Urothelium cell line (cell line): ENCODE measurements around the gene LDLRAD3.
"Not testable (repeated sequence)": the region's sequence is repeated elsewhere in the genome, so short reads cannot be mapped to it uniquely, and the experiment has no call there.

Experiments
- DNase-seq: peaks from one replicate; pipeline ENCODE4 v3.0.0; 2011; ENCODE audit warnings: low spot score, mixed read lengths
- FAIRE-seq: peaks from 2 replicates; lab custom pipeline; 2011; peaks lifted over from hg19 to GRCh38; lab: Jason Lieb, UNC

The LDLRAD3 gene

DNA sequence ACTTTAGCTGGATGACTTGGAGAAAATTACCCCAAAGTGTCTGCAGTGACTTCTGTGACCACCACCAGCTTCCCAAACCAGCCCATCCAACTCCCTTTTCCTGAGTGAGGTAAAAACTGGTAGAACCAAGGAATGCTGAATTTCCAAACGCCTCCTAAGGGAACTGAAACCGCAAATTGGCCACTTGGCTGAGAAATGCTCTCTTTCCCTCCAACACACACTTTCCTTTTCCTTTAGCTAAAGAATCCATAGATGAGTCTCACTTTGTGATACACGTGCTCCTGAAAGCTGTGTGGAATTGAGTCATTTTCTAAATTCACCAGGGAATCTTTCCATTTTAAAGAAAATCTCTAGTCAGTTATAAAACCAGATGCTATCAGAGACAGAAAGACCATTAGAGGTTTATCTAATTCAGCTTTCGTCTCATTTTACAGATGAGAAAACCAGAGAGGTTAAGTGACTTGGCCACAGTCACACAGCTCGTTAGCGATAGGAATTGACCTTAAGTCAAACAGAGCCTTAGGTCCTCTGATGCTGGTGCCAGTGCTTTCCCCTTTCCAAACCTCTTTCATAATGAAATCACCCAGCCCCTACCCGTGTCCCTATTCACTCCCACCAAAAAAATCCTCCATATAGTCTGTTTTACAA lies 208.2 kb downstream of the LDLRAD3 start:
- FAIRE-seq (no peak), DNase-seq (no peak)

DNA sequence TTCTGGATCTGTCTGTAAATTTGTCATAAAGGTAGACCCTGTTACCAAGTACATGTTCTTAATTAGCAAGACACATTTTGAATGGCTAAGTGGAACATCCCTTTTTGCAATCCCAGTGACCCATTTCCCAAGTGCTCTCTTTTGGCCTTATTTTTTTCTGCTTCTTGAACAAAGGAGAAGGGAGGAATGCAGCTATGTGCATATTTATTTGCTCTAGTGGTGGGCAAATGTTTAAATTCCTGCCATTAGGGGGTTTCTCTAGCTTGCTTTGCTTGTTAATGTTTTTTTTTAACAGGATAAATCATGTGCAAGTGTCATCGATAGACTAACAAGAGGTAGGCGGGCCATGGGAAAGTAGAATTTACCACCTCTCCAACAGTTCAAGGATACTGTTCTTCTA lies 209.7 kb downstream of the LDLRAD3 start:
- FAIRE-seq (no peak), DNase-seq (no peak)

DNA sequence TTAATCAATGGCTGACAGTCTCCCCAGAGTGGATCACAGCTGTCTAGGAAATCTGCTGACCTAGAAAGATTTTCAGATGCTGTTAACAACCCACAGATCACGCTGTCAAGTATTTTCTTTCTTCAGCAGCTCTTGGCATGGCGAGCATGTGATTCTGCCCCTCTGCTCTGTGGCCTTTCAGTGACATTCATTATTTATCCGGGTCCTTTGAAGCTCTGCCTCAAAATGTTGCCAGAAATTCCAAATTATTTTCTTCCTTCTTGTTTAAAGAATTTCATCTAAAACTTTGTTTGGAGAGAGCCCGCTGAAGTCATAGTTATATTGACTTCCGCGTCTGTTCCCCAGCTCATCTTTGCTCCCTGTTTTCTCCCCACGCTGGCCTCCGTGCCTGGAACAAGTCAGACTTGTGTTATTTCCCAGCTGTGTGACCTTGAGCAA lies 211.3 kb downstream of the LDLRAD3 start:
- DNase-seq, result no peak
- FAIRE-seq, result no peak

DNA sequence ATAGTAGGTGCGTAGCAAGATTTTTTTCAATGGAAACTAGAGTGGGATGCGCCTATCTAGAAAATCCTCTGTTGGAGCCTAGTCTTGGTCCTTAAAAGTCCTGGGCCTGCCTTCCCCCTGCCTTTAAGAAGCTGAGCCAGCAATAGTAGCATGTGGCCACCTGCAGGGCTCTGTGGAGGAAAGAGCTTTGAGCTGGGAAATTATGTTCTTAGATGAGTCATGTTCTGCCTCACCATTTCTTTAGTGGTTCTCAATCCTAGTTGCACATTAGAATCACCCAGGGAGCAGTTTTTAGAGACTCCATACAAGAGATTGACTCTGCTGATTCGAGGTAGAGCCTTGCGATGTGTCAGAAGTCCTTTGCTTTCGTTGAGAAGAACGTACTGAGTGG lies 211.9 kb downstream of the LDLRAD3 start:
- DNase-seq (no peak), FAIRE-seq (no peak)

DNA sequence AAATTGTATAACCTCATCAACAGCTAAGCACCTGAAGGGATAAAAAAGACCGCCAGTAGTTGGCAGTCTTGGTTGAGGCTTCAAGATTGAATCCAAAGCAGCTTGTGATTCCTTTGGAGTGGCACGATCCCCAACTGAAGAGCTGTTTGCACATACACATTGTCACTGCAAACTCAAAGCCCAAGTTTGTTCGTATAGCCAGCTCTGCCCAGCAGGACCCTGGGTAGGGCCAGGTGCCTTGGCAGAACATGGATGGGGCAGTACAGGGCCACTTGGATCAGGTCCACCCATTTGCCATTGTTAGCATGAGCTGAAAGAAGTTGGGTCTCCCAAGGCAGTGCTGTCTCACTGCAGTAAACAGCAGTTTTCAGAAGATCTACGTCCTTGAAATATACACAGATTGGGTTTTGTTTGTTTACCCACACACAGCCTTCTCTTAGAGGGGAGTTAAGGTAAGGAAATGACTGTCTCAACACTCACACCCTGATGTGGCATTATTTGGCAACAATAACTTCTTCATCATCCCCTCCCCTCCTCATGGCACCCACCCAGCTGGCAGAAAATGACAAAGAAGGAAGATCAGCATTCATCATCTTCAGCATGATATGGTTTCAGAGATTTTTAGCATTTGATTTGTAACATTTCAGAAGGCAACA lies 212.4 kb downstream of the LDLRAD3 start:
- FAIRE-seq (no peak), DNase-seq (no peak)

DNA sequence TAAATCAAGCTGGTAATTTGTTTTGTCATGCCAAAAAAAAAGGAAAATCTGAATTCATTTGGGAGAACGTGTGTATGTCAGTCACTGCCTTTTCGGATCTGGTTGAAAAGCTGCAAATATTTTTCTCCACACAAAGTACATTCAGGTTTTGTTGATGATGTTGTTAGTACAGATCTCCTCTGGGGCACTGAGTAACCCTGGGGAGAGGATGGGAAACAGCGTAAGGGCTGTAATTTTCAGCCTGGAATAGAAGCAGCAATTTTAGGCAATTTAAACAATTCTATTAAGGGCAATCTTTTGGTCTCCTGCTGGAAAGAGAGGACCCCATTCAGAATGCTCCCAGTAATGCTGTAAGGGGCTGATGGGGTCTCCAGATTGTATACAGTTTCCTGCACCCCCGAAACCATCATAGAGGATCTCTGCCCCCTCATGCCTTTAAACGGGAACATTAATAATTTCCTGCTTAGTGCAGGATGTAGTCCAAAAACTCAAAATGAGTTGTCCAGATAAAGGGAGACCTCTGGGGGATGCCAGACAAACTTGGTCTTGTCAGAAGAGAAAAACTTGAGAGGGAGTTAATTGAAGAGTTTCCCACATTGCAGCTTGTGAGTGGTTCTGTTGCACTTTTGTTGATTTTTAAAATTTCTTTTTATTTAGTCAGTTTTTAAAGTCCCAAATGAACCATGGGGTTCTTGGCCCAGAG lies 213.1 kb downstream of the LDLRAD3 start:
- no peak for DNase-seq
- no peak for FAIRE-seq

DNA sequence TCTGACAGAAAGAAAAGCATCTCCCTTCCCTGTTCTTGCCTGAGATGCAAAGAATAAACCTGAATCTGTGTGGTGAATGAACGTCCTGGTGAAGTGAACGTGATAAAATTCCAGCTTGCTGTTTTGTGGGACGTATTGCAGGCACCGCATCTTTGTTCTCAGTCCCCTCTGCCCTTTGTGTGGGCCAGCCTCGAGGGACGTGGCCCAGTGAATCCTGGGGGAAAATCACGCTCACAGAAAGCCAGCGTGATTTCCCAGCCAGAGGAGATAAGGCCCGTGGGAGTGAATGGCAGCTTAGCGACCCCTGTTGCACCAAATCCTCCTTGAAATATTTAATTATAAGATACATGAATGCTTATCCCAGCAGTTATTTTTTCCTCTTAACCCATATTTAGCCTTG lies 216.2 kb downstream of the LDLRAD3 start:
- no peak for FAIRE-seq

DNA sequence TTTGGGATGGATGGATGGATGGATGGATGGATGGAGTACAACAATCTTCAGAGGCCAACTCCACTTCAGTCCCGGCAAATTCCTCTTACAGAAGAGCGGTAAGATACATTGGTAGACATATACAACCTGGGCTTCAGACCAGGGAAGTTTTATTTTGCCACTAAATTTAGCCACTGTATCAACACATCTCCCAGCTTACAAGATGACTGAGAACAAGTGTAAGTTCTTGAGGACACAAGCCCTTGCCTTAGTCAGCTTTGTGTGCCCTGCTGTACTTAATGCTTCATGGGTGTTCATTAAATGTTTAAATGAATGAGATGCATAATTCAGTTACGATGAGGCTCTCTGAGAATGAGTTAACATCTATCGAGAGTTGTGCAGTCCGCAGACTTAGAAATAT lies 217.7 kb downstream of the LDLRAD3 start:
- no peak for DNase-seq
- no peak for FAIRE-seq

More for the DNA sequence above, 216.2 kb downstream of the LDLRAD3 start:
- no peak for DNase-seq

DNA sequence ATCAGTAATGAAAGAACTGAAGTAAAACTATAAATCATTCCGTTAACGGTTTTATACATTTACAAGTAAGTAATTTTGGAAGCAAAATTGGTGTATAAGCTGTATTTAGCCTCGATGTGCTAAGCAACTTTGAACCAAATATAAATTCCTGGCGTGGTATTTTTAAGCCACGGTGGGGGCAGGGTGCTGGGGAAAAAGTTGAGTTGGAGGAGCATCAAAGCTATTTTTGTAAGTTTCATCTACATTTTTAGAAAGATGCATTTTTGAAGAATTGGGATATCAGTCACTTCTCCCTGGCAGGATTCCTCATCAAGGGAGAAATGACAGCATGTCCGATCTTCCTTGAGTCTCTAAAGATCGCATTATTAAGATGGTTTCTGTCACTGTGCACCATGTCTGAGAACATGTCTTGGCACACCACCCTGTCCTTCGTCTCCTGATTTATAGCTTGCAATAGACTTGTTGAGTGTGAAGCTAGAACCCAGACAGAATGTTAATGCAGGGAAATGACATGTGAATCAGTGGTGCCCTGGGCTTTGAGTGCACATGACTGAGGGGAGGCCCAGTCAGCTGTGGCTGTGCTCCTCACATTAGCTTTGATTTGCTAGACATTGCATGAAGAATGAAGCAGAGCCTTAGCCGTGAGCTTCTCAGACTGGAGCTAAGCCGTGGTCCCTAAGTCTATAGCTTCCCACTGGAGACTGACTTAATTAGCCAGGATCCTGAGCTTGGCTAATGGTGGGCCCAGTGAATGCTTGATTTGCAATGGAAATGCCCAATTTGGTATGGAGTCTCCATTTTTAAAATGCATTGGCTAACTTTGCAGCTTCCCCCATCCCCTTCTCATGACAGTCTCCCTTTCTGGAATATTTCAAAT lies 218.4 kb downstream of the LDLRAD3 start:
- DNase-seq, result no peak
- FAIRE-seq, result no peak

DNA sequence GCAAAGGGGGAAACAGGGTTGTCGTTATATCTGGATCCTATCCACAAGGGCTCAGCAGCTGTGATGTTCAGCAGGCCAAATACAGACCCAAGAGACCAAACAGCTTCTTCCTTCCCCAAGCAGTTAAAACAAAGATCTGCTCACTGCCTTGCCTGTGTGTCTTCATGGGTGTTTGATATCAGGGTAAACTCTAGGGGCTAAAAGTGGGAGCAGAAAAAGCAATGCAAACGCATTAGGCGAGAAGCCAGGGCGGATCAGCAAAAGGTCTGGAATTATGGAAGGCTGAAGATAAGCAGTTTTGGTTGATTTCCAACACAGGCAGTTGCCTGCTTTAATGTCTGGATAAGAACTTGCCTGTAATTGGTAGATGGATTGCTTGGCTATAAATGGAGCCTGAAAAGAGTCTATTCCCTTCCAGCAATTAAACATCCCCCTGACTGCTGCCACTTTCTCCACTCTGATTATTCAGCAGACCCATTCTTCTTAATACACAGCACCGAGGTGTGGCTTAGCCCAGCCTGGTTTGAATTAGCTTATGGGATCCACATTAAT lies 219.1 kb downstream of the LDLRAD3 start:
- DNase-seq (no peak), FAIRE-seq (no peak)

DNA sequence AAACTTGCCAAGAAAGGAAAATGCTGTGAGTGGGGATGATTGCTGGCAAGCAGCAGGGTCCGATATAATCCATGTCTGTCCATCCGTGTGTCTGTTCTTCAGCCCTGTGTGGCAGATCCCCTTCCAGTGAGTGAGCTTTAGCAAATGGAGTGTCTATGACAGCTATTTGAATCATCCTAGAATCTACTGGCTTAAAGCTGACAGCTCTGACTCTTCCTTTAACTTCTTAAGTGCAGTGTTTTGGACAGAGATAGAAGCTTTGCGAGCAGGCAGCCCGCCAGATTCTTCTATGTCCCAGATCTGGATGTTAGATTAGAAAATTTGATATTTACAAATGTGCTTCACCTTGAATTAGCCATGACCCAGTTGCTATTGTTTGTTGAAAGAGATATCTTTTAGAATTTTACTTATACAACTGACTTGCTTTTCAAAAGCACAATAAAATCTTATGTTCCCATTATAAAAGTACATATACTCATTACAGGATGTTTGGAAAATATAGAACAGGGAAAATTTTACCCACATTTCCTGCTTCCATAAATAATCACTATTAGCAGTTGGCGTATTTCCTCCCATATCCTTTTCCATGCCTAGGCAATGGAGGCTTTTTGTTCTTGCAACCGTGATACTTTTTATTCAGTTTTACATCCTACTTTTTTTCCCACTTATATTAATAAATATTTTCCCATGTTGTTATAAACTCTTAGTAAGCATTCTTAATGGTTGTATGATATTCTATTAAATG lies 220.8 kb downstream of the LDLRAD3 start:
- DNase-seq (no peak), FAIRE-seq (no peak)

DNA sequence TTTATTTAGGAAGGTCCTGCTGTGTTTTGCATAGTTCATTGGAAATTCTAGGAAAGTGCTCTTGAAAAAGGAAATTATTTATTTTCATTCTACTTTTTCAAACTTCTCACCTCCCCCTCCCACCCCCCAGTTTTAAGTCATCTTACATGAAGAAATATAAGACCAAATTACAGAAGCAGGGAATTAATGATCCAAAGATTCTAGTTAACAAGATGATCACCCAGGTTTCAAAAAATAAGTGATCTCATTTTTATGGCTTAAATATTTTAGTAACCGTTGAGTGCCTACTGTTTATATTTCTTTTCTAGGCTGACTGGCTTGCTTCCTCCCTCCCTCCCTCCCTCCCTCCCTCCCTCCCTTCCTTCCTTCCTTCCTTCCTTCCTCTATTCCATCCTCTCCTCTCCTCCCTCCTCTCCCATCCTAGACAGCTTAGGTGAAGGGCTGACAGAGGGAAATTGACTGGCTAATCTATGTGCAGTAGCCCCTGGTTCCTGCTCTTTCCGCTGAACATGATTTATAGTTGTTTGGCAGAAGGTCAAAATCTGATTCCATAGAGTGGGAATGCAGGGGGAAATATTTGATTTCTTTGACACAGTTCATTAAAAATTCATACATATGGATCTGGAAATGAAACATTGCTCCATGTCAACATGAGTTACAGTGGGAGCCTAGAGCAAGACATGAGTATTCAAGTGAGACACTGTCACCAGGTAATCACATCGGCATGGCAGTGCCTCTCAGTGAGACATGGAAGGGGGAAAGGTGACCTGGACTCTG lies 221.9 kb downstream of the LDLRAD3 start:
- DNase-seq, result no peak
- no peak for FAIRE-seq

DNA sequence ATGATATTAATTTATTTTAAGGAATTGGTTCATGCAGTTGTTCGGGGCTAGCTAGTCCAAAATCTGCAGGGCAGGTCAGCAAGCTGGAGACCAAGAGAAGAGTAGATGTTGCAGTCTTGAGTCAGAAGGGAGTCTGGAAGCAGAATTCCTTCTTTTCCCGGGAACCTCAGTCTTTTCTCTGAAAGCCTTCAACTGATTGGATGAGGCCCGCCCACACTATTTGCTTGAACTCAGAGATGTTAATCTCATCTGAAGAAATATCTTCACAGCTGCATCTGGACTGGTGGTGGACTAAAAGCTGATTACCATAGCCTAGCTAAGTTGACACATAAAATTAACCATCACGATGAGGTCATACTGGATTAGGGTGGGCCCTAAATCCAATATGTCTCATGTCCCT lies 223.2 kb downstream of the LDLRAD3 start:
- no peak for FAIRE-seq
- no peak for DNase-seq

DNA sequence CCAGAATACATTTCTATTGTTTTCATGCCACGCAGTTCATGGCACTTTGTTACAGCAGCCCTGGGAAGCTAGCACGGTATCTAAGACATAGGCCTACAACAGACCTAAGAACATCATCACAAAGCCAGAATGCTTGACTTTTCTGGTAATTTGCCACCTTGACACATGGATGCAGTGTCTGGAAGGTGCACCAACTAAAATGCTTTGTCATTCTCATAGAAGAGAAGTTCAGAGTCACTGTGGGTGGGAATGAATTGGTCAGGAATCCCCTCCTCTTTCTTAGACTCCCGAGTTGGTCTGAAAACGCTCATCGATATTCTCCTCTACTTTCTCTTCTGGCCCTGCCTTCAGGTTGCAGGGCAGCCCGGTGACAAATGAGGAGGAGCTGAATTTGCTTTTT lies 223.9 kb downstream of the LDLRAD3 start:
- FAIRE-seq (no peak), DNase-seq (no peak)

DNA sequence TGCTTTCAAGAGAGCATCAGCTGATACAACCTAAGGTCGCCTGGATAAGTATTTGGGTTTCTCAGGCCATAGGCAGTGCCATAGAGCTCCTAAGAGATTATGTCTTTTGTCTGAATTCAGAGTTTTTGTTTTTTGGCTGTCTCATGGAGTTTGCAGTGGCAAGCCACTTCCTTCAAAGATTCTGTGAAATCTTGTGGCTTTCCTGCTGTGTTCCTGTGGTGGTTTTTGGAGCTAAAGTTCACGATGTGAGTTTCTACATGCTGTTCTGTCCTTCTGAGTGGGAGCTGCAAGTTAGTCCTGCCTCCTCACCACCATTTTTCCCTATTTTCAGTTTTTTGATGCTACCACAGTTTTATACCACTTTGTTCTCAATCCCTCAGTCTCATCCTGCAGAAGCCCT lies 234.0 kb downstream of the LDLRAD3 start:
- FAIRE-seq, result no peak
- DNase-seq, result no peak

DNA sequence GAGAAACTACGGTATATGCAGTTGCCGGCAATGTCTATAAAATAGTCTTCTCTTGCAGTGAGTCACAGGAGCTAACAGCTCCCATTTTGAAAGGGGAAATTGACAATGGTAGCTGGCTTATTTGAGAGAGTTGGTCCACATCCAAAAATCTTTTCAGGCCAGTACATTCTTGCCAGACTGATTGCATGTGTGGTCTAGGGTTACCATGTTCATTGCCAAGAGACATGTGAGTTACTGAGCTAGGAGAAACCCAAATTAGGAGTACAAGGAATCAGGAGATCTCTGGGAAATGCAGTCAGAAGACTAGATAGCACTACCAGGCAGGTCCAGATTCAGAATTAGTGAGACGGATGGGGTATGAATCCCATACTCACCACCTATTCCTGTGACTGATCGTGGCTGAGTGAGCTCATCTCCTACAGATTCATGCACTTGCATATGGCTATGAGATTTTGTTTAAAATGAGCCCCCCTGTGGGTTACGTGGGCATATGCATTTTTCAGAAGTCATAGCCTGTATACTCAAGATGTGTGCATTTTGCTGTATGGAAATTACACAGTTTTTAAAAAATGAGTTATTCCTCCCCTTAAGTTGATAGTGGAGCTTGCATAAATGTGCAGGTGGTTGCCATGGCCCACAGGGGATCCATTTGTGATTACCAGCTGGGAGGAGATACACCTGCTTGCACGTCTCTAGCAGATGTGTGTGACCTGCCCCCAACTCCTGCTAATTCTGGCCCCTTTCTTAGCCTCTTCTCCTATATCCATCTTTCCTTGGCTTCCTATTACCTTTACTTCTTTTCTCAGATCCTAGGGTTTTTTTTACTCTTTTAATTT lies 242.7 kb downstream of the LDLRAD3 start:
- DNase-seq (peak; percentile 20), FAIRE-seq (no peak)

DNA sequence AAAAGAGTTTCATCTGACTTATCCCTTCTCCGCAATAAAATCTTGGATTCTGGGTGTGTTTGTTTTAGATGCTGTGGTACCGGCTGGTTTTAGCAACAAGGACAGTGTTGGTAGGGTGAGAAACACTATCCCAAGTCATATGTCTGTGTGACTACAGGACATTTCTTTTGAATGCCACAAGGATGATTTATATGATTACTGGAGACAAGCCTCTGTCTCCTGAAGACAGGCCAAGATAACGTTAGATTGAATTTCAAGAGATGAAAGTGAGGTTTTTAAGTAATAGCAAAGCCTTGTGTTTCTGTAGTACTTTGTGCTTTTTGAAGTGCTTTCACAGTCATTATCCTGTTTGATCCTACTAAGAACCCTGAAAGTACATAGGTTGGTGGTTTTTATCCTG lies 243.8 kb downstream of the LDLRAD3 start:
- DNase-seq, result no peak
- no peak for FAIRE-seq

DNA sequence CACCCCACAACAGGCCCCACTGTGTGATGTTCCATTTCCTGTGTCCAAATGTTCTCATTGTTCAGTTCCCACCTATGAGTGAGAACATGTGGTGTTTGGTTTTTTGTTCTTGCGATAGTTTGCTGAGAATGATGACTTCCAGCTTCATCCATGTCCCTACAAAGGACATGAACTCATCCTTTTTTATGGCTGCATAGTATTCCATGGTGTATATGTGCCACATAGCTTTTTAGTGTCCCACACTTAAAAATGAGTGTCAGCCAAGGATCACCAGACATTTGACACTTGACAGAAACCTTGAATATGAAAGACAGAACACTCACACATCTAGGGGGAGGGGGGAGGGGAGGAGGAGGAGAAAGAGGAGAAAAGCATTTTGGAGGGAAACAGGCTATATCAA lies 245.9 kb downstream of the LDLRAD3 start:
- not testable (repeated sequence) for DNase-seq, FAIRE-seq

DNA sequence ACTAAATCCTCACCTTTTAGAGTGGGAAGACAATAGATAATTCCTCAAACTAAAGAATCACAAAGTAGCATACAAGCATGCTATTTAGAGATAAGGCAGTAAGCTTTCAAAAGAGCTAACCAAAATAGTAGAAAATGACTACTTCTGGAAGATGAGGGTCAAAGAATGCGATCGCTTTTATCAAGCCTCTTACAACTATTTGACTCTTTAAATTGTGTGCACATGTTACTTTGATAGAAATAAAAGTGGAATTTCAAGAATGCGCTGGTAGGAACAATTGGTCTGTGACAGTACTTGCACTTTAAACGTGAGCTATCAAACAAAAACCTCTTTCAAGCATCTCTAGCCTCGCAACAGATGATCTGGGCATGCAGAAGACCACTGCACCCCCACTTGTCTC lies 248.1 kb downstream of the LDLRAD3 start:
- no peak for FAIRE-seq
- DNase-seq, result no peak
